H1 (cell line): ENCODE results near the gene FAM170B. TPM values are rescaled to one million over a fixed set of nuclear protein-coding genes. Genes with fewer than 3 reads are reported as not detected.

ENCODE experiments used
- CTCF ChIA-PET: fragments of 300-600 bp; sonication (Branson Sonifier 250); formaldehyde crosslinking; loops from one replicate; lab custom pipeline; 2021; ENCODE audit not compliant: partially characterized antibody; lab: Charles Lee
- POLR2A ChIA-PET: fragments of 300-600 bp; sonication (Branson Sonifier 250); formaldehyde crosslinking; loops from one replicate; lab custom pipeline; 2021; ENCODE audit warnings: inconsistent platforms; ENCODE audit not compliant: partially characterized antibody; lab: Charles Lee
- DNase-seq, 2 experiments: peaks; one replicate each; pipeline versions ENCODE4 v3.0.0 to v3.0.0-alpha.2; 2010 to 2022; ENCODE audit warnings: low spot score in 2 of 2, low read depth in 1 of 2, mixed read lengths in 1 of 2
- FAIRE-seq: peaks from 2 replicates; lab custom pipeline; 2011; peaks lifted over from hg19 to GRCh38; lab: Jason Lieb, UNC
- H2AFZ ChIP-seq: 2 replicates; pipeline ENCODE4 v1.8.1; 2012; ENCODE audit warnings: low read length, inconsistent platforms
- H2AK5ac ChIP-seq: 2 replicates; pipeline ENCODE4 v1.6.1; 2013; ENCODE audit warnings: low read depth, low read length
- H2BK120ac ChIP-seq: replicated peaks from 2 replicates; pipeline ENCODE3; 2013; ENCODE audit warnings: low read depth, low read length, inconsistent platforms
- H2BK12ac ChIP-seq: 2 replicates; pipeline ENCODE4 v1.6.1; 2013; ENCODE audit warnings: low read depth, low read length
- H2BK15ac ChIP-seq: 2 replicates; pipeline ENCODE4 v1.6.1; 2013; ENCODE audit warnings: low read length
- H2BK20ac ChIP-seq: 2 replicates; pipeline ENCODE4 v1.6.1; 2013; ENCODE audit warnings: low read length
- H2BK5ac ChIP-seq: 2 replicates; pipeline ENCODE4 v1.6.1; 2013; ENCODE audit warnings: low read depth, low read length
- H3K14ac ChIP-seq: 2 replicates; pipeline ENCODE4 v1.6.1; 2013; ENCODE audit warnings: inconsistent platforms; ENCODE audit not compliant: insufficient read length
- H3K18ac ChIP-seq: 2 replicates; pipeline ENCODE4 v1.6.1; 2013; ENCODE audit warnings: low read length; ENCODE audit errors: extremely low read depth
- H3K23ac ChIP-seq: 2 replicates; pipeline ENCODE4 v1.6.1; 2013; ENCODE audit warnings: inconsistent platforms; ENCODE audit not compliant: insufficient read length
- H3K23me2 ChIP-seq: 2 replicates; pipeline ENCODE4 v1.6.1; 2013; ENCODE audit warnings: low read depth, low read length
- H3K27ac ChIP-seq: 2 replicates; pipeline ENCODE4 v1.6.1; 2011; ENCODE audit warnings: low read depth, low read length, inconsistent platforms
- H3K27me3 ChIP-seq, 4 experiments: replicated peaks in 1 of 4; 1 replicate in 1 of 4; 2 replicates in 3 of 4; pipeline versions ENCODE4 v1.6.1 to v1.8.1; 2011 to 2013; ENCODE audit warnings: low read length in 3 of 4, mild to moderate bottlenecking in 3 of 4, inconsistent platforms in 2 of 4, mixed read lengths in 2 of 4, moderate library complexity in 1 of 4; ENCODE audit not compliant: control insufficient read depth in 3 of 4, insufficient read depth in 3 of 4; ENCODE audit errors: extremely low read depth in 1 of 4
- H3K36me3 ChIP-seq, 4 experiments: 2 replicates each; pipeline versions ENCODE4 v1.6.1 to v1.8.1; 2011 to 2013; ENCODE audit warnings: mild to moderate bottlenecking in 4 of 4, low read length in 3 of 4, moderate library complexity in 2 of 4, control low read depth in 1 of 4, inconsistent platforms in 1 of 4; ENCODE audit not compliant: insufficient read depth in 4 of 4, control insufficient read depth in 2 of 4
- H3K4ac ChIP-seq: replicated peaks from 2 replicates; pipeline ENCODE3; 2013; ENCODE audit warnings: low read length, low read depth, mixed read lengths, inconsistent platforms; ENCODE audit not compliant: insufficient read length
- H3K4me1 ChIP-seq, 4 experiments: replicated peaks in 1 of 4; 1 replicate in 1 of 4; 2 replicates in 3 of 4; pipeline versions ENCODE4 v1.6.1 to v1.8.1; 2011 to 2013; ENCODE audit warnings: low read length in 3 of 4, inconsistent platforms in 2 of 4, mixed read lengths in 1 of 4; ENCODE audit not compliant: insufficient read depth in 4 of 4, control insufficient read depth in 3 of 4
- H3K4me2 ChIP-seq, 2 experiments: 2 replicates each; pipeline versions ENCODE4 v1.6.1 to v1.8.1; 2011 to 2013; ENCODE audit warnings: low read depth in 2 of 2, low read length in 2 of 2, control low read depth in 1 of 2, inconsistent platforms in 1 of 2, mild to moderate bottlenecking in 1 of 2; ENCODE audit not compliant: insufficient read depth in 1 of 2
- H3K4me3 ChIP-seq, 4 experiments: fragments of 200-600, 300-600 bp in 1 of 4; sonication (generic), shearing (Covaris generic), sonication (Bioruptor Twin) in 1 of 4; 2 replicates each; pipeline versions ENCODE4 v1.5.1 to v1.8.1; 2011 to 2016; ENCODE audit warnings: low read length in 4 of 4, low read depth in 3 of 4, control low read depth in 2 of 4, inconsistent platforms in 2 of 4, mild to moderate bottlenecking in 2 of 4, mixed read lengths in 1 of 4, moderate library complexity in 1 of 4; ENCODE audit not compliant: insufficient read depth in 2 of 4; ENCODE audit errors: extremely low read depth in 1 of 4
- H3K56ac ChIP-seq: replicated peaks from 2 replicates; pipeline ENCODE3; 2013; ENCODE audit warnings: low read depth, mild to moderate bottlenecking, mixed read lengths, low read length, inconsistent platforms; ENCODE audit not compliant: insufficient read length
- H3K79me1 ChIP-seq: 2 replicates; pipeline ENCODE4 v1.6.1; 2013; ENCODE audit warnings: low read depth, low read length, control low read depth
- H3K79me2 ChIP-seq, 2 experiments: 2 replicates each; pipeline versions ENCODE4 v1.6.1 to v1.8.1; 2012 to 2013; ENCODE audit warnings: low read length in 2 of 2, mild to moderate bottlenecking in 2 of 2, inconsistent platforms in 1 of 2; ENCODE audit not compliant: insufficient read depth in 2 of 2, control insufficient read depth in 1 of 2
- H3K9ac ChIP-seq, 4 experiments: replicated peaks in 1 of 4; 1 replicate in 1 of 4; 2 replicates in 3 of 4; pipeline versions ENCODE4 v1.6.1 to v1.8.1; 2011 to 2013; ENCODE audit warnings: low read depth in 3 of 4, low read length in 3 of 4, control low read depth in 2 of 4, mild to moderate bottlenecking in 2 of 4, moderate library complexity in 2 of 4, inconsistent platforms in 1 of 4; ENCODE audit errors: extremely low read depth in 1 of 4
- H3K9me3 ChIP-seq, 2 experiments: 2 replicates each; pipeline versions ENCODE4 v1.6.1 to v1.8.1; 2012 to 2013; ENCODE audit warnings: mild to moderate bottlenecking in 2 of 2, moderate library complexity in 2 of 2, control low read depth in 1 of 2, inconsistent platforms in 1 of 2, low read depth in 1 of 2, low read length in 1 of 2, mixed read lengths in 1 of 2; ENCODE audit not compliant: insufficient read depth in 2 of 2
- H4K20me1 ChIP-seq, 2 experiments: replicated peaks in 1 of 2; 2 replicates each; pipeline versions ENCODE3 to v1.8.1; 2011 to 2013; ENCODE audit warnings: inconsistent platforms in 2 of 2, low read length in 2 of 2, mild to moderate bottlenecking in 1 of 2; ENCODE audit not compliant: insufficient read depth in 2 of 2, control insufficient read depth in 1 of 2
- H4K5ac ChIP-seq: 2 replicates; pipeline ENCODE4 v1.6.1; 2013; ENCODE audit warnings: low read length, low read depth, mixed read lengths, inconsistent platforms; ENCODE audit not compliant: insufficient read length
- H4K8ac ChIP-seq: 2 replicates; pipeline ENCODE4 v1.8.0; 2013; ENCODE audit warnings: mild to moderate bottlenecking, moderate library complexity, low read length, inconsistent platforms; ENCODE audit not compliant: insufficient read depth; ENCODE audit errors: extremely low read depth
- H4K91ac ChIP-seq: replicated peaks from 2 replicates; pipeline ENCODE3; 2013; ENCODE audit warnings: low read length, mixed read lengths, inconsistent platforms; ENCODE audit not compliant: insufficient read length
- CTBP2 ChIP-seq: IDR thresholded peaks from 2 replicates; pipeline ENCODE4 v1.7.0; 2011; ENCODE audit warnings: borderline replicate concordance, mild to moderate bottlenecking, moderate library complexity, mixed read lengths, low read length; ENCODE audit not compliant: insufficient read depth, insufficient read length
- EGR1 ChIP-seq: IDR thresholded peaks from 2 replicates; pipeline ENCODE4 v1.6.1; 2011; ENCODE audit warnings: low read depth, low read length, borderline replicate concordance
- KDM4A ChIP-seq: IDR thresholded peaks from one replicate; pipeline ENCODE4 v1.7.1; 2012; ENCODE audit warnings: low read depth, mild to moderate bottlenecking, moderate library complexity, low read length, inconsistent platforms; ENCODE audit not compliant: severe bottlenecking
- PHF8 ChIP-seq: fragments of 200-600 bp; sonication (generic); conservative IDR thresholded peaks from 2 replicates; pipeline ENCODE4 v1.7.1; 2012; ENCODE audit warnings: low read depth, mild to moderate bottlenecking, inconsistent platforms, low read length, moderate library complexity
- POLR2AphosphoS5 ChIP-seq: IDR thresholded peaks from 2 replicates; pipeline ENCODE4 v1.6.1; 2011; ENCODE audit warnings: low read depth, low read length
- RBBP5 ChIP-seq: IDR thresholded peaks from 2 replicates; pipeline ENCODE4 v1.7.1; 2012; ENCODE audit warnings: low read depth, mild to moderate bottlenecking, inconsistent platforms, low read length, moderate library complexity, borderline replicate concordance
- RNF2 ChIP-seq: fragments of 200-900, 300-1000 bp; sonication (generic); IDR thresholded peaks from 2 replicates; pipeline ENCODE4 v1.7.1; 2016; ENCODE audit warnings: borderline replicate concordance, low read depth, mild to moderate bottlenecking, antibody characterized with exemption, low read length; ENCODE audit not compliant: poor library complexity, severe bottlenecking; ENCODE audit errors: missing control alignments
- SAP30 ChIP-seq: fragments of 300-600 bp; sonication (generic); IDR thresholded peaks from 2 replicates; pipeline ENCODE4 v1.7.1; 2012; ENCODE audit warnings: low read length, moderate library complexity, mild to moderate bottlenecking, inconsistent platforms; ENCODE audit not compliant: insufficient read depth, insufficient replicate concordance
- SIN3A ChIP-seq, 2 experiments: IDR thresholded peaks in 1 of 2; conservative IDR thresholded peaks in 1 of 2; 2 replicates each; pipeline ENCODE4 v1.6.1; 2011 to 2012; ENCODE audit warnings: low read length in 2 of 2, improper control_type of control experiment in 1 of 2, low read depth in 1 of 2, mild to moderate bottlenecking in 1 of 2
- SIRT6 ChIP-seq: IDR thresholded peaks from one replicate; pipeline ENCODE4 v1.7.1; 2012; ENCODE audit warnings: low read length, inconsistent platforms
- TAF1 ChIP-seq: IDR thresholded peaks from 2 replicates; pipeline ENCODE4 v1.6.1; 2011; ENCODE audit warnings: mild to moderate bottlenecking, low read depth, low read length
- TEAD4 ChIP-seq: IDR thresholded peaks from 2 replicates; pipeline ENCODE4 v1.6.1; 2012; ENCODE audit warnings: low read depth, low read length, inconsistent platforms, mixed read lengths
- WGBS, 2 experiments: shearing (Covaris generic) in 1 of 2; methylation state at CpG; one replicate each; pipeline versions ENCODE4 v1.1.6 to v1.1.7; 2013 to 2015; ENCODE audit warnings: low lambda C conversion rate in 2 of 2, mixed read lengths in 2 of 2, inconsistent platforms in 1 of 2, low coverage in 1 of 2, missing lambda C conversion rate in 1 of 2; ENCODE audit not compliant: insufficient replicate concordance in 2 of 2, insufficient coverage in 1 of 2, insufficient read length in 1 of 2; ENCODE audit errors: extremely low coverage in 1 of 2, missing lambda C conversion rate in 1 of 2; 5-methylcytosine and 5-hydroxymethylcytosine counted together
- polyA plus RNA-seq, 7 experiments: library from polyadenylated mRNA; depleted of rRNA in 3 of 7; stranded (reverse) in 5 of 7; unstranded in 2 of 7; fragments of >200 nt in 5 of 7; fragments of 200-250 nt in 2 of 7; gene quantifications; 1 replicate in 5 of 7; 2 replicates in 1 of 7; 4 replicates in 1 of 7; pipeline versions ENCODE4 v1.2.1 to v1.2.3, GENCODE V29; 2011 to 2013; ENCODE audit warnings: missing spikeins in 2 of 7, mixed read lengths in 2 of 7
- total RNA-seq: library from RNA; stranded (reverse); fragmentation: NEBNext Ultra II Directional; extraction: Animal tissue kit (Norgen Biotek cat#: 25700); gene quantifications from 2 replicates; pipeline ENCODE4 v1.2.1, GENCODE V29; 2021
- TF ChIP-seq, protein P1 (sequence below): IDR thresholded peaks from 2 replicates; pipeline ENCODE4 v1.6.1; 2012; ENCODE audit warnings: inconsistent platforms

FAM170B gene
- total and polyA plus RNA-seq, 2 of the 8 experiments (the other 6 are each of a cell fraction or from before 2014, with no cell fraction given), result not detected

DNA sequence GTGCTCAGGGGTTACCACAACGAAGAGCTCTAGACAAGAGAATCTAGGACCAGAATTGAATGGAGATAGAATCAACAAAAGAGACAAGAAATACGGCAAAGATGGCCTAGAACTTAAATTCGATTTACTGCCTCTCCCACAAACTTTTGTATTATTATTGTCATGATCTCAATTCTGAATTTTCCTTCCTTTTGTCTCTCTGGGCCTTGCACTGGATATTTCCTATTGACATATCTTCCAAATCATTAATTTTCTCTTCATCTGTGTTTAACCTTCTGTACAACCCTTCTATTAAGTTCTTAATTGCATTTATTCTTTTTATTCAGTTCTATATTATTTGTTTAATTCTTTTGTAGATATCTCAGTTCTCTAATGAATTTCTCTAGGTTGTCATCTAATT lies 46.9 kb downstream of the FAM170B start:
- no peak overlapping the region for H3K56ac ChIP-seq
- WGBS, 2 experiments, result 91% methylated on average over 3 of the region's 3 CpGs; no CpG with 5 or more reads in 1 of the 2 experiments
- peaks cover 0 to 5% (median 3%) of the 10 kb centered on the region in 4 experiments; a peak in 4 of 7 replicates for H3K4me1 ChIP-seq
- FAIRE-seq (no peak), DNase-seq (no peak)
- no peaks in the 10 kb centered on the region for H3K79me2 ChIP-seq
- H2BK5ac ChIP-seq, result no peak overlapping the region
- H3K18ac ChIP-seq, result no peak overlapping the region
- H2AK5ac ChIP-seq, result no peak overlapping the region
- no peak overlapping the region for H2AFZ ChIP-seq
- H4K8ac ChIP-seq, result no peak overlapping the region
- H3K27ac ChIP-seq, result no peak overlapping the region
- no peak overlapping the region for H4K5ac ChIP-seq
- no peak overlapping the region for H3K4me2 ChIP-seq
- no peak overlapping the region for H2BK20ac ChIP-seq
- H4K20me1 ChIP-seq, result no peaks in the 10 kb centered on the region
- CTCF ChIA-PET, result no interaction called here
- no peaks in the 10 kb centered on the region for H3K79me1 ChIP-seq
- no peak overlapping the region for H3K4ac ChIP-seq
- H3K9me3 ChIP-seq, result peaks cover 0 to 11% of the 10 kb centered on the region in 2 experiments; a peak in 1 of 4 replicates
- H3K23me2 ChIP-seq, result no peaks in the 10 kb centered on the region
- H3K9ac ChIP-seq, result no peak overlapping the region
- POLR2A ChIA-PET, result no interaction called here
- H2BK15ac ChIP-seq, result no peak overlapping the region
- H3K36me3 ChIP-seq, result no peaks in the 10 kb centered on the region
- H3K14ac ChIP-seq, result no peak overlapping the region
- H2BK12ac ChIP-seq, result no peak overlapping the region
- no peak overlapping the region for H4K91ac ChIP-seq
- no peak overlapping the region for H3K23ac ChIP-seq
- no peak overlapping the region for H2BK120ac ChIP-seq
- H3K27me3 ChIP-seq, result no peaks in the 10 kb centered on the region
- H3K4me3 ChIP-seq, result no peak overlapping the region
- TF ChIP-seq, protein P1, sequence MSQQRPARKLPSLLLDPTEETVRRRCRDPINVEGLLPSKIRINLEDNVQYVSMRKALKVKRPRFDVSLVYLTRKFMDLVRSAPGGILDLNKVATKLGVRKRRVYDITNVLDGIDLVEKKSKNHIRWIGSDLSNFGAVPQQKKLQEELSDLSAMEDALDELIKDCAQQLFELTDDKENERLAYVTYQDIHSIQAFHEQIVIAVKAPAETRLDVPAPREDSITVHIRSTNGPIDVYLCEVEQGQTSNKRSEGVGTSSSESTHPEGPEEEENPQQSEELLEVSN, result no peak
- no peak for TF ChIP-seq CTBP2
- no peak for TF ChIP-seq RNF2
- no peak for TF ChIP-seq SIRT6
- TF ChIP-seq PHF8, result no peak
- TF ChIP-seq TEAD4, result no peak
- TF ChIP-seq EGR1, result no peak
- no peak for TF ChIP-seq SIN3A (conservative IDR thresholded peaks at IDR 0.05 in 1 of 2, IDR thresholded peaks at IDR 0.05 in 1 of 2; ENCODE audit: low read depth in 1 of 2, low read length in 2 of 2)
- no peak for TF ChIP-seq RBBP5
- no peak for TF ChIP-seq TAF1
- no peak for TF ChIP-seq SAP30
- TF ChIP-seq KDM4A, result no peak
- TF ChIP-seq POLR2AphosphoS5, result no peak
